ENCODE data around the gene LIF.

The LIF gene

DNA sequence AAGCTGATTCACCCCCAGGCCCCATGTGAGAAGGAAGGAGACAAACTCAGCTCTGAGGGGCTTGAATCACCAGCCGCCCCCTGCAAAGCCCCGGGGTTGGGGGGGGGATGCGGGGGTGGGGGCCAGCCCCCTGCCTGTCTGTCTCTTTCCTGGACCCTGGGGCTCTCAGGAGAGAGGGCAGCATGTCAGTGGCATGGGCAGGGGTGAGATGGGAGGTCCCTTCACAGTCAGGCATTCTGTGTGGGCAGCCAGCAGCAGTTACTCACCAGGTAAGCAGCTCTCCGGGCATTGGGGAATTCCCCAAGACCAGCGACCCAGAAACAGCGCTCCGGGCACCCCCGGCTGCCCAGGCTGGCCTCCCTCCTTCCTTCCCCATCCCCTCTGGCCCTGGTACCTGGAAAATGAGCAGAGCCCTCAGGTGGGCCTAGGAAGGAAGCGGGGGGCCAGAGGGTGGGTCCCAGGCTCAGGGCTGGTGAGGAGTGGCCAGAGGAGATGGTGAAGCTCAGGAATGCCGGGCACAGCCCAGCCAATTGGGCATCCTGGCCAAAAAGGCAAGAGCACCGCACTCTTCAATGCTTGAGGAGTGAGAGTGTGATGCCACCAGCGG, 4.2 kb upstream of the LIF start:
- H2BK5ac ChIP-seq (ENCODE audit: low read depth, low read length, poor library complexity, severe bottlenecking) = peak overlapping the region; percentile 63
- H3K9ac ChIP-seq (ENCODE audit: low read length) = no peak overlapping the region
- DNase-seq = peak; percentile 46
- H2AFZ ChIP-seq (ENCODE audit: low read depth, low read length) = no peak overlapping the region
- no peaks in the 10 kb centered on the region for H3K27me3 ChIP-seq (ENCODE audit: control insufficient read depth in 1 of 2, insufficient read depth in 1 of 2, low read length in 2 of 2)
- peaks cover 74% of the 10 kb centered on the region for H3K4me1 ChIP-seq (ENCODE audit: control insufficient read depth, insufficient read depth, low read depth, low read length)
- H4K91ac ChIP-seq (ENCODE audit: low read length) = no peak overlapping the region
- H4K8ac ChIP-seq (ENCODE audit: low read length) = no peak overlapping the region
- peaks cover 1% of the 10 kb centered on the region for H3K79me1 ChIP-seq (replicated peaks; ENCODE audit: low read length, poor library complexity, severe bottlenecking)
- 68% methylated on average over 9 of the region's 12 CpGs for WGBS
- no peak overlapping the region for H3K23ac ChIP-seq (ENCODE audit: low read length in 2 of 2)
- H2AK5ac ChIP-seq (ENCODE audit: low read length, severe bottlenecking) = peak overlapping the region; percentile 100
- no peak overlapping the region for H3K4ac ChIP-seq (ENCODE audit: low read depth in 1 of 2, low read length in 2 of 2)
- H3K18ac ChIP-seq (ENCODE audit: low read depth in 1 of 2, low read length in 2 of 2) = peak overlapping the region in 1 of 2 experiments; percentile 4
- no peak overlapping the region for H2BK120ac ChIP-seq (ENCODE audit: low read depth, low read length)
- H2BK15ac ChIP-seq (ENCODE audit: low read depth, poor library complexity, severe bottlenecking) = no peak overlapping the region
- peak overlapping the region in 1 of 2 experiments; percentile 7 for H2BK12ac ChIP-seq (ENCODE audit: low read length in 2 of 2)
- no peaks in the 10 kb centered on the region for H3K36me3 ChIP-seq (ENCODE audit: control insufficient read depth in 1 of 2, insufficient read depth in 2 of 2, low read depth in 1 of 2, low read length in 2 of 2)
- H3K9me3 ChIP-seq (ENCODE audit: control insufficient read depth, low read length) = no peaks in the 10 kb centered on the region
- H3K4me2 ChIP-seq (ENCODE audit: low read length, poor library complexity, severe bottlenecking) = no peak overlapping the region
- no peak overlapping the region for H3K14ac ChIP-seq (ENCODE audit: low read length in 2 of 2)
- H3K4me3 ChIP-seq (ENCODE audit: insufficient read depth in 1 of 2, low read depth in 1 of 2, low read length in 2 of 2) = no peak overlapping the region
- H3K27ac ChIP-seq (ENCODE audit: low read length, poor library complexity, severe bottlenecking) = peak overlapping the region; percentile 98

DNA sequence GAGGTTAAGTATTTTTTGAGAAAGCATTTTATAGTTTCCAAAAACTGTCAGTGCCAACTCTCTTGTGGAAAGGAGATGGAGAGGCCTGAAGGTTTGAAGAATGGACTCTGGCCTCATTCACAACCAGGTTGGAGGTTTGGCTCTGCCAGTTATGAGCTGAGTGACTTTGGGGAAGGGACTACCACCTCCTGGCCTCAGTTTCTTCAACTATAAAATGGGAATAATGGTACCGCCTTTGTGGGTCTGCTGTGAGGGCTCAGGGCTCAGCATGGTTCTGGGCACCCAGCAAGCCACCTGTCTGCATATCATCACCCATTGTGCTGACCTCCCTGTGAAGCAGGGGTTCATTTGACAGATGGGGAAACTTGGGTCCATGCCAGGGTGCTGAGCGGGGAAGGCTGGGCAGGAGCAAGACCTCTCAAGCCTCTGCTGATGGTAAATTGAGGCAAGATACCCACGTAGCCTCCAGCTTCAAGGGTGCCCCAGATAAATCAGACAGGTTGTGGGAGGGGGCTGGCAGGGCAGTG, 3.5 kb upstream of the LIF start:
- peak overlapping the region; percentile 98 for H3K27ac ChIP-seq (ENCODE audit: low read length, poor library complexity, severe bottlenecking)
- no peak overlapping the region for H3K14ac ChIP-seq (ENCODE audit: low read length in 2 of 2)
- no peak for DNase-seq
- no peaks in the 10 kb centered on the region for H3K27me3 ChIP-seq (ENCODE audit: control insufficient read depth in 1 of 2, insufficient read depth in 1 of 2, low read length in 2 of 2)
- H3K9ac ChIP-seq (ENCODE audit: low read length) = no peak overlapping the region
- no peak overlapping the region for H2BK120ac ChIP-seq (ENCODE audit: low read depth, low read length)
- peak overlapping the region; percentile 59 for H2BK5ac ChIP-seq (ENCODE audit: low read depth, low read length, poor library complexity, severe bottlenecking)
- H2BK15ac ChIP-seq (ENCODE audit: low read depth, poor library complexity, severe bottlenecking) = no peak overlapping the region
- H3K4me1 ChIP-seq (ENCODE audit: control insufficient read depth, insufficient read depth, low read depth, low read length) = peaks cover 75% of the 10 kb centered on the region
- WGBS = 100% methylated on average over 2 of the region's 3 CpGs
- H3K36me3 ChIP-seq (ENCODE audit: control insufficient read depth in 1 of 2, insufficient read depth in 2 of 2, low read depth in 1 of 2, low read length in 2 of 2) = peaks cover 0 to under 1% of the 10 kb centered on the region in 2 experiments
- no peak overlapping the region for H3K4me2 ChIP-seq (ENCODE audit: low read length, poor library complexity, severe bottlenecking)
- no peak overlapping the region for H3K18ac ChIP-seq (ENCODE audit: low read depth in 1 of 2, low read length in 2 of 2)
- no peak overlapping the region for H4K91ac ChIP-seq (ENCODE audit: low read length)
- peak overlapping the region; percentile 98 for H2AK5ac ChIP-seq (ENCODE audit: low read length, severe bottlenecking)
- H2BK12ac ChIP-seq (ENCODE audit: low read length in 2 of 2) = peak overlapping the region in 1 of 2 experiments; percentile 45
- H3K23ac ChIP-seq (ENCODE audit: low read length in 2 of 2) = no peak overlapping the region
- no peaks in the 10 kb centered on the region for H3K9me3 ChIP-seq (ENCODE audit: control insufficient read depth, low read length)
- no peak overlapping the region for H4K8ac ChIP-seq (ENCODE audit: low read length)
- peaks cover under 1% of the 10 kb centered on the region for H3K79me1 ChIP-seq (replicated peaks; ENCODE audit: low read length, poor library complexity, severe bottlenecking)
- H3K4me3 ChIP-seq (ENCODE audit: insufficient read depth in 1 of 2, low read depth in 1 of 2, low read length in 2 of 2) = no peak overlapping the region
- H2AFZ ChIP-seq (ENCODE audit: low read depth, low read length) = no peak overlapping the region
- H3K4ac ChIP-seq (ENCODE audit: low read depth in 1 of 2, low read length in 2 of 2) = no peak overlapping the region

DNA sequence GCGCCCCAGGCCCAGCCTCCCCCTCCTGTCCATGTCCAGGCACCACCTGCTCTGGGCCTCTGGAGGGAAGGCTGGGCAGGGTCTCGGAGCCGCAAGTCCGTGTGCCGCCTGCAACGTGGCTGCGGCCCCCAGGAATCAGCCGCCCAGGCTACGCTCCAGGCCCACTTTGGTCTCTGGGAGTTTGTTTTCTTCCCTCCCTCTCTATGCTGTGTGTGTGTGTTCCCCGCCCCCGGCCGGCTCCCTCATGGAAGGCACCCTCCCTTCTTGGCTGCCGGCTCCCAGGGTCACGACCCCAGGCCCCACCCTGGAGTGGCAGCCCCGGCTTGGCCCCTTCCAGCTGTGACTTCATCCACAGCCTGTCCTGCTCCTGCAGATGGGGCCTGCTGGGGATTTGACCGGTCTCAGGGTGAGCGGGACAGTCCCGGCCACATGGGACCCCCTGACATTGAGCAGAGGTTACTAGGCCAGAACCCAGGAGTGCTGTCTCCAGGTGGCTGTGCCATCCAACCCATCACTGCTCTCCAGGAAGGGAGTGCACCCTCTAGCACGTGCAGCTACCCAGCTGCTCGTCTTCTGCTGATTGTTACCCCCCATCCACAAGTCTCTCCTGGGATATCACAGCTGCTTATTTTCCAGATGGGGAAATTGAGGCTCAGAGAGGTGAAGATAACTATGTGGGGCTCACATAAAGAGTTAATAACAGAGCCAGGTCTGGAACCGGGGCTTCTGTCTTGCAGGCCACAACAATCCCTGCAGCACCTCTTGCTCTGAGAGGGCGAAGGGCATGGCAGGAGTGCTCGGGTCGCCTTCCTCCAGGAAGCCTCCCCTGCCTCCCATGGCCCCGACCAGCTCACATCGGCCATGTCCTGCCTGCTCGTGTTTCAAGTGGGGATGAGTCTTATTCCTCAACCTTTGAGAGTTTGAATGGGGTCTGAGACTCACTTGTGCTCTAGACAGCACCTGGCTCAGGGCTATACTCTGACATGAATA, 2.8 kb upstream of the LIF start:
- Histone ChIP-seq H2BK12ac (ENCODE audit: low read length in 2 of 2) (peak overlapping the region in 1 of 2 experiments; percentile 57), H2BK120ac (ENCODE audit: low read depth, low read length) (no peak overlapping the region), H3K4me2 (ENCODE audit: low read length, poor library complexity, severe bottlenecking) (no peak overlapping the region), H3K36me3 (ENCODE audit: control insufficient read depth in 1 of 2, insufficient read depth in 2 of 2, low read depth in 1 of 2, low read length in 2 of 2) (peaks cover 0 to 8% of the 10 kb centered on the region in 2 experiments), H3K14ac (ENCODE audit: low read length in 2 of 2) (no peak overlapping the region), H3K4me1 (ENCODE audit: control insufficient read depth, insufficient read depth, low read depth, low read length) (peaks cover 76% of the 10 kb centered on the region), H2BK15ac (ENCODE audit: low read depth, poor library complexity, severe bottlenecking) (no peak overlapping the region), H3K9ac (ENCODE audit: low read length) (peak overlapping the region; percentile 60), H3K9me3 (ENCODE audit: control insufficient read depth, low read length) (no peaks in the 10 kb centered on the region), H3K27ac (ENCODE audit: low read length, poor library complexity, severe bottlenecking) (peak overlapping the region; percentile 98), H3K4ac (ENCODE audit: low read depth in 1 of 2, low read length in 2 of 2) (no peak overlapping the region), H2AK5ac (ENCODE audit: low read length, severe bottlenecking) (peak overlapping the region; percentile 90), H3K4me3 (ENCODE audit: insufficient read depth in 1 of 2, low read depth in 1 of 2, low read length in 2 of 2) (peak overlapping the region in 1 of 2 experiments; percentile 63), H4K8ac (ENCODE audit: low read length) (no peak overlapping the region), H3K18ac (ENCODE audit: low read depth in 1 of 2, low read length in 2 of 2) (no peak overlapping the region), H3K27me3 (ENCODE audit: control insufficient read depth in 1 of 2, insufficient read depth in 1 of 2, low read length in 2 of 2) (no peaks in the 10 kb centered on the region), H2BK5ac (ENCODE audit: low read depth, low read length, poor library complexity, severe bottlenecking) (no peak overlapping the region), H4K91ac (ENCODE audit: low read length) (no peak overlapping the region), H3K79me1 (replicated peaks; ENCODE audit: low read length, poor library complexity, severe bottlenecking) (no peaks in the 10 kb centered on the region), H2AFZ (ENCODE audit: low read depth, low read length) (no peak overlapping the region), H3K23ac (ENCODE audit: low read length in 2 of 2) (no peak overlapping the region)
- WGBS = 72% methylated on average over 25 of the region's 27 CpGs
- DNase-seq = no peak

DNA sequence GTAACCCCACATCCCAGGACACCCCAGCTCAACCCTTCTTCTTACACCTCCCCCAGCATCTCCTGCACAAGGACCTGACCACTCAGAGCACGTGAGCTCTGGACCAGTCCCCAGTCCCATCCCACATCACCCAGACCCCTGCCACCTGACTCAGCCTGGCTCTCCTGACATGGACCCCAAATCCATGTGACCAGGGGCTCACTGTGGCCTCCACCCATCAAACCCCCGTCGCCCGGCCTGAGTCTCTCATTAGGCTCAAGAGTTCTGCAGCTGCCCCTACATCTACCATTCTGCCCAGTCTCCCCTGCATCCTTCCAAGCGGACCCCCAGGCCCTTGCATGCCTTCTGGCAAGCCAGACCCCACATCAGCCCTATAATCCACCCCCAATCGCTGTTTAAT, 1.9 kb upstream of the LIF start:
- Histone ChIP-seq H3K18ac (ENCODE audit: low read depth in 1 of 2, low read length in 2 of 2) (no peak overlapping the region), H3K9ac (ENCODE audit: low read length) (peak overlapping the region; percentile 60), H3K4me3 (ENCODE audit: insufficient read depth in 1 of 2, low read depth in 1 of 2, low read length in 2 of 2) (peak overlapping the region in 1 of 2 experiments; percentile 63), H4K91ac (ENCODE audit: low read length) (no peak overlapping the region), H2BK15ac (ENCODE audit: low read depth, poor library complexity, severe bottlenecking) (no peak overlapping the region), H3K4ac (ENCODE audit: low read depth in 1 of 2, low read length in 2 of 2) (no peak overlapping the region), H2BK5ac (ENCODE audit: low read depth, low read length, poor library complexity, severe bottlenecking) (no peak overlapping the region), H4K8ac (ENCODE audit: low read length) (no peak overlapping the region), H3K23ac (ENCODE audit: low read length in 2 of 2) (no peak overlapping the region), H3K36me3 (ENCODE audit: control insufficient read depth in 1 of 2, insufficient read depth in 2 of 2, low read depth in 1 of 2, low read length in 2 of 2) (peaks cover 8 to 17% of the 10 kb centered on the region in 2 experiments), H3K27ac (ENCODE audit: low read length, poor library complexity, severe bottlenecking) (peak overlapping the region; percentile 98), H3K14ac (ENCODE audit: low read length in 2 of 2) (no peak overlapping the region), H2BK120ac (ENCODE audit: low read depth, low read length) (no peak overlapping the region), H3K4me2 (ENCODE audit: low read length, poor library complexity, severe bottlenecking) (no peak overlapping the region), H2AK5ac (ENCODE audit: low read length, severe bottlenecking) (peak overlapping the region; percentile 90), H3K79me1 (replicated peaks; ENCODE audit: low read length, poor library complexity, severe bottlenecking) (no peaks in the 10 kb centered on the region), H3K27me3 (ENCODE audit: control insufficient read depth in 1 of 2, insufficient read depth in 1 of 2, low read length in 2 of 2) (no peaks in the 10 kb centered on the region), H2AFZ (ENCODE audit: low read depth, low read length) (no peak overlapping the region), H2BK12ac (ENCODE audit: low read length in 2 of 2) (peak overlapping the region in 1 of 2 experiments; percentile 79), H3K4me1 (ENCODE audit: control insufficient read depth, insufficient read depth, low read depth, low read length) (peaks cover 77% of the 10 kb centered on the region), H3K9me3 (ENCODE audit: control insufficient read depth, low read length) (no peaks in the 10 kb centered on the region)
- DNase-seq = no peak
- 91% methylated on average over 6 of the region's 6 CpGs for WGBS
